GM23338 (cell line): ENCODE measurements around the gene KRTAP10-5. TPM values are rescaled to one million over a fixed set of nuclear protein-coding genes. Genes with fewer than 3 reads are reported as not detected.

Experiments
- ATAC-seq: fragments of 200-7000 bp; cut with Tn5 transposase; 3 replicates; pipeline ENCODE4 v1.9.1; 2020
- DNase-seq: peaks from one replicate; pipeline ENCODE4 v3.0.0-alpha.2; 2015; ENCODE audit warnings: low spot score
- H2AFZ ChIP-seq: fragments of 200-600 bp; sonication (generic); 2 replicates; pipeline ENCODE4 v1.8.0; 2016; ENCODE audit warnings: antibody characterized with exemption, mild to moderate bottlenecking, moderate library complexity
- H3F3A ChIP-seq: fragments of 200-600 bp; sonication (generic); replicated peaks from 2 replicates; pipeline ENCODE4 v1.8.0; 2017; ENCODE audit warnings: antibody characterized with exemption, mixed run types, low read depth
- H3K27ac ChIP-seq: fragments of 200-600 bp; sonication (generic); 2 replicates; pipeline ENCODE4 v1.6.1; 2016; ENCODE audit warnings: low read depth
- H3K27me3 ChIP-seq: fragments of 200-600 bp; sonication (generic); 2 replicates; pipeline ENCODE4 v1.8.0; 2016; ENCODE audit warnings: mild to moderate bottlenecking, mixed run types, moderate library complexity; ENCODE audit not compliant: insufficient read depth
- H3K36me3 ChIP-seq: fragments of 200-600 bp; sonication (generic); 2 replicates; pipeline ENCODE4 v1.8.0; 2016; ENCODE audit warnings: mild to moderate bottlenecking; ENCODE audit not compliant: insufficient read depth
- H3K4me1 ChIP-seq: fragments of 200-600 bp; sonication (generic); 2 replicates; pipeline ENCODE4 v1.8.0; 2016; ENCODE audit warnings: mild to moderate bottlenecking, moderate library complexity; ENCODE audit not compliant: insufficient read depth
- H3K4me2 ChIP-seq: fragments of 200-600 bp; sonication (generic); 2 replicates; pipeline ENCODE4 v1.7.1; 2017; ENCODE audit warnings: mixed run types
- H3K4me3 ChIP-seq: fragments of 200-600 bp; sonication (generic); 2 replicates; pipeline ENCODE4 v1.6.1; 2016; ENCODE audit warnings: mixed run types
- H3K79me2 ChIP-seq: fragments of 200-600 bp; sonication (generic); replicated peaks from 2 replicates; pipeline ENCODE4 v1.8.0; 2017; ENCODE audit warnings: mild to moderate bottlenecking; ENCODE audit not compliant: insufficient read depth
- H3K9me2 ChIP-seq: fragments of 200-600 bp; sonication (generic); 2 replicates; pipeline ENCODE4 v1.8.0; 2017; ENCODE audit not compliant: insufficient read depth
- H4K20me1 ChIP-seq: fragments of 200-600 bp; sonication (generic); replicated peaks from 2 replicates; pipeline ENCODE4 v1.8.0; 2017; ENCODE audit warnings: mild to moderate bottlenecking; ENCODE audit not compliant: insufficient read depth
- H3K27ac Mint-ChIP-seq: 2 replicates; pipeline ENCODE4 v1.8.0; 2020; ENCODE audit warnings: inconsistent platforms, mild to moderate bottlenecking, moderate library complexity, mixed read lengths
- H3K27me3 Mint-ChIP-seq: 3 replicates; pipeline ENCODE4 v1.8.0; 2022; ENCODE audit warnings: low read depth, mild to moderate bottlenecking, moderate library complexity, mixed read lengths, inconsistent platforms; ENCODE audit not compliant: insufficient read depth, poor library complexity
- H3K36me3 Mint-ChIP-seq: 3 replicates; pipeline ENCODE4 v1.8.0; 2021; ENCODE audit warnings: low read depth, mild to moderate bottlenecking, inconsistent platforms, moderate library complexity, mixed read lengths
- H3K4me1 Mint-ChIP-seq: 3 replicates; pipeline ENCODE4 v1.8.0; 2020; ENCODE audit warnings: mild to moderate bottlenecking, inconsistent platforms, mixed read lengths
- H3K4me3 Mint-ChIP-seq: 3 replicates; pipeline ENCODE4 v1.8.0; 2021; ENCODE audit warnings: moderate library complexity, mild to moderate bottlenecking, inconsistent platforms, mixed read lengths
- H3K9me3 Mint-ChIP-seq: 3 replicates; pipeline ENCODE4 v1.8.0; 2020; ENCODE audit warnings: moderate library complexity, mild to moderate bottlenecking, inconsistent platforms, mixed read lengths
- CREB1 ChIP-seq: fragments of 250-450 bp; sonication (Bioruptor Pico); IDR thresholded peaks from 2 replicates; pipeline ENCODE4 v1.5.0; 2020; ENCODE audit warnings: low read depth, mild to moderate bottlenecking, moderate library complexity
- EZH2 ChIP-seq: fragments of 200-600 bp; sonication (generic); IDR thresholded peaks from one replicate; pipeline ENCODE4 v1.8.0; 2017; ENCODE audit warnings: antibody characterized with exemption, mild to moderate bottlenecking, low read depth; ENCODE audit not compliant: unreplicated experiment
- EZH2phosphoT487 ChIP-seq: fragments of 200-600 bp; sonication (generic); IDR thresholded peaks from one replicate; pipeline ENCODE4 v1.8.1; 2018; ENCODE audit warnings: antibody characterized with exemption; ENCODE audit not compliant: unreplicated experiment
- JUNB ChIP-seq: IDR thresholded peaks from one replicate; pipeline ENCODE4 v1.6.1; 2016; ENCODE audit warnings: antibody characterized with exemption; ENCODE audit not compliant: unreplicated experiment
- NANOG ChIP-seq: IDR thresholded peaks from 2 replicates; pipeline ENCODE4 v1.6.1; 2016; ENCODE audit warnings: antibody characterized with exemption, borderline replicate concordance
- POLR2AphosphoS5 ChIP-seq: IDR thresholded peaks from 2 replicates; pipeline ENCODE4 v1.6.1; 2016; ENCODE audit warnings: antibody characterized with exemption, low read depth
- STAT1 ChIP-seq: IDR thresholded peaks from one replicate; pipeline ENCODE4 v1.6.1; 2016; ENCODE audit warnings: antibody characterized with exemption; ENCODE audit not compliant: unreplicated experiment
- ZNF114 ChIP-seq: fragments of 250-450 bp; sonication (Bioruptor Pico); IDR thresholded peaks from 2 replicates; pipeline ENCODE4 v1.5.0; 2020; ENCODE audit warnings: mild to moderate bottlenecking, moderate library complexity
- ZNF331 ChIP-seq: fragments of 250-450 bp; sonication (Bioruptor Pico); IDR thresholded peaks from 2 replicates; pipeline ENCODE4 v1.5.0; 2020; ENCODE audit warnings: low read depth, mild to moderate bottlenecking, moderate library complexity
- polyA plus RNA-seq: library from polyadenylated mRNA; unstranded; fragments of >200 nt; fragmentation: Nextera tagmentation; extraction: Ambion mirVana; gene quantifications from 2 replicates; pipeline ENCODE4 v1.2.1, GENCODE V29; 2016
- total RNA-seq: library from RNA; depleted of rRNA; stranded (reverse); fragments of >200 nt; shearing (Covaris generic); gene quantifications from 2 replicates; pipeline ENCODE4 v1.2.3, GENCODE V29; 2014
- TF ChIP-seq, protein P1 (sequence below), 2 experiments: fragments of 200-600 bp in 1 of 2; sonication (generic) in 1 of 2; conservative IDR thresholded peaks; 2 replicates each; pipeline versions ENCODE4 v1.5.1 to v1.6.1; 2016 to 2017; ENCODE audit warnings: antibody characterized with exemption in 2 of 2, low read depth in 2 of 2, mild to moderate bottlenecking in 2 of 2, moderate library complexity in 1 of 2
- TF ChIP-seq, protein P2 (sequence below): fragments of 250-450 bp; sonication (Bioruptor Pico); IDR thresholded peaks from 2 replicates; pipeline ENCODE4 v1.5.0; 2020; ENCODE audit warnings: mild to moderate bottlenecking, moderate library complexity
- TF ChIP-seq, protein P3 (sequence below): IDR thresholded peaks from one replicate; pipeline ENCODE4 v1.6.1; 2018; ENCODE audit warnings: antibody characterized with exemption; ENCODE audit not compliant: unreplicated experiment
- TF ChIP-seq, protein P4 (sequence below): IDR thresholded peaks from 2 replicates; pipeline ENCODE4 v1.6.1; 2016; ENCODE audit warnings: antibody characterized with exemption

KRTAP10-5 gene
- total and polyA plus RNA-seq, 2 experiments from 2014 or later = not detected

DNA sequence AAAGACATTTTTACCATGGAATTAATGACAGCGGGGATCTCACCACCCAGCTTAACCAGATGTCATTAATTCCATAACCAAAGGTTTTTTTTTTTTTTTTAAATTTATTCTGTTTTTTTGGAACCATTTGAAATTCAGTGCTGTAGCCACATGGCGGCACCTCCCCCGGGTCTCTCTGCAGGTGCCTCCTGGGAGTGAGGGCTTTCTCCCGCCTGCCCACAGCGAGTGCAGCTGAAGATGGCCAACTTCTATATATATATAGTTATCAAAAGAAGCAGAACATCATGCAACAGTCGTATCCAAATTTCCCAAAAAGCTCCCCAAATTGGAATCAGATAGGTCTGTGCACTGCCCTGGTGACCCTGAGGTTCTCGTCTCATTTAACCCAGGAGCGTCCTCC, 35.1 kb upstream of the KRTAP10-5 start:
- H3K4me1 ChIP-seq = no peaks in the 10 kb centered on the region
- H3K27me3 Mint-ChIP-seq = peaks cover 11% of the 10 kb centered on the region
- H3K27ac ChIP-seq = no peak overlapping the region
- no peaks in the 10 kb centered on the region for H3K79me2 ChIP-seq
- peaks cover 27% of the 10 kb centered on the region for H3K36me3 Mint-ChIP-seq
- no peak overlapping the region for H3K4me2 ChIP-seq
- TF ChIP-seq, protein P1, sequence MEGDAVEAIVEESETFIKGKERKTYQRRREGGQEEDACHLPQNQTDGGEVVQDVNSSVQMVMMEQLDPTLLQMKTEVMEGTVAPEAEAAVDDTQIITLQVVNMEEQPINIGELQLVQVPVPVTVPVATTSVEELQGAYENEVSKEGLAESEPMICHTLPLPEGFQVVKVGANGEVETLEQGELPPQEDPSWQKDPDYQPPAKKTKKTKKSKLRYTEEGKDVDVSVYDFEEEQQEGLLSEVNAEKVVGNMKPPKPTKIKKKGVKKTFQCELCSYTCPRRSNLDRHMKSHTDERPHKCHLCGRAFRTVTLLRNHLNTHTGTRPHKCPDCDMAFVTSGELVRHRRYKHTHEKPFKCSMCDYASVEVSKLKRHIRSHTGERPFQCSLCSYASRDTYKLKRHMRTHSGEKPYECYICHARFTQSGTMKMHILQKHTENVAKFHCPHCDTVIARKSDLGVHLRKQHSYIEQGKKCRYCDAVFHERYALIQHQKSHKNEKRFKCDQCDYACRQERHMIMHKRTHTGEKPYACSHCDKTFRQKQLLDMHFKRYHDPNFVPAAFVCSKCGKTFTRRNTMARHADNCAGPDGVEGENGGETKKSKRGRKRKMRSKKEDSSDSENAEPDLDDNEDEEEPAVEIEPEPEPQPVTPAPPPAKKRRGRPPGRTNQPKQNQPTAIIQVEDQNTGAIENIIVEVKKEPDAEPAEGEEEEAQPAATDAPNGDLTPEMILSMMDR (conservative IDR thresholded peaks at IDR 0.05; ENCODE audit: low read depth in 2 of 2) = no peak
- TF ChIP-seq POLR2AphosphoS5 (no peak), STAT1 (no peak), ZNF331 (CRISPR knock-in tag) (no peak), JUNB (no peak), NANOG (no peak), EZH2phosphoT487 (no peak), CREB1 (CRISPR knock-in tag) (no peak), ZNF114 (CRISPR knock-in tag) (no peak), EZH2 (no peak)
- TF ChIP-seq, protein P2, sequence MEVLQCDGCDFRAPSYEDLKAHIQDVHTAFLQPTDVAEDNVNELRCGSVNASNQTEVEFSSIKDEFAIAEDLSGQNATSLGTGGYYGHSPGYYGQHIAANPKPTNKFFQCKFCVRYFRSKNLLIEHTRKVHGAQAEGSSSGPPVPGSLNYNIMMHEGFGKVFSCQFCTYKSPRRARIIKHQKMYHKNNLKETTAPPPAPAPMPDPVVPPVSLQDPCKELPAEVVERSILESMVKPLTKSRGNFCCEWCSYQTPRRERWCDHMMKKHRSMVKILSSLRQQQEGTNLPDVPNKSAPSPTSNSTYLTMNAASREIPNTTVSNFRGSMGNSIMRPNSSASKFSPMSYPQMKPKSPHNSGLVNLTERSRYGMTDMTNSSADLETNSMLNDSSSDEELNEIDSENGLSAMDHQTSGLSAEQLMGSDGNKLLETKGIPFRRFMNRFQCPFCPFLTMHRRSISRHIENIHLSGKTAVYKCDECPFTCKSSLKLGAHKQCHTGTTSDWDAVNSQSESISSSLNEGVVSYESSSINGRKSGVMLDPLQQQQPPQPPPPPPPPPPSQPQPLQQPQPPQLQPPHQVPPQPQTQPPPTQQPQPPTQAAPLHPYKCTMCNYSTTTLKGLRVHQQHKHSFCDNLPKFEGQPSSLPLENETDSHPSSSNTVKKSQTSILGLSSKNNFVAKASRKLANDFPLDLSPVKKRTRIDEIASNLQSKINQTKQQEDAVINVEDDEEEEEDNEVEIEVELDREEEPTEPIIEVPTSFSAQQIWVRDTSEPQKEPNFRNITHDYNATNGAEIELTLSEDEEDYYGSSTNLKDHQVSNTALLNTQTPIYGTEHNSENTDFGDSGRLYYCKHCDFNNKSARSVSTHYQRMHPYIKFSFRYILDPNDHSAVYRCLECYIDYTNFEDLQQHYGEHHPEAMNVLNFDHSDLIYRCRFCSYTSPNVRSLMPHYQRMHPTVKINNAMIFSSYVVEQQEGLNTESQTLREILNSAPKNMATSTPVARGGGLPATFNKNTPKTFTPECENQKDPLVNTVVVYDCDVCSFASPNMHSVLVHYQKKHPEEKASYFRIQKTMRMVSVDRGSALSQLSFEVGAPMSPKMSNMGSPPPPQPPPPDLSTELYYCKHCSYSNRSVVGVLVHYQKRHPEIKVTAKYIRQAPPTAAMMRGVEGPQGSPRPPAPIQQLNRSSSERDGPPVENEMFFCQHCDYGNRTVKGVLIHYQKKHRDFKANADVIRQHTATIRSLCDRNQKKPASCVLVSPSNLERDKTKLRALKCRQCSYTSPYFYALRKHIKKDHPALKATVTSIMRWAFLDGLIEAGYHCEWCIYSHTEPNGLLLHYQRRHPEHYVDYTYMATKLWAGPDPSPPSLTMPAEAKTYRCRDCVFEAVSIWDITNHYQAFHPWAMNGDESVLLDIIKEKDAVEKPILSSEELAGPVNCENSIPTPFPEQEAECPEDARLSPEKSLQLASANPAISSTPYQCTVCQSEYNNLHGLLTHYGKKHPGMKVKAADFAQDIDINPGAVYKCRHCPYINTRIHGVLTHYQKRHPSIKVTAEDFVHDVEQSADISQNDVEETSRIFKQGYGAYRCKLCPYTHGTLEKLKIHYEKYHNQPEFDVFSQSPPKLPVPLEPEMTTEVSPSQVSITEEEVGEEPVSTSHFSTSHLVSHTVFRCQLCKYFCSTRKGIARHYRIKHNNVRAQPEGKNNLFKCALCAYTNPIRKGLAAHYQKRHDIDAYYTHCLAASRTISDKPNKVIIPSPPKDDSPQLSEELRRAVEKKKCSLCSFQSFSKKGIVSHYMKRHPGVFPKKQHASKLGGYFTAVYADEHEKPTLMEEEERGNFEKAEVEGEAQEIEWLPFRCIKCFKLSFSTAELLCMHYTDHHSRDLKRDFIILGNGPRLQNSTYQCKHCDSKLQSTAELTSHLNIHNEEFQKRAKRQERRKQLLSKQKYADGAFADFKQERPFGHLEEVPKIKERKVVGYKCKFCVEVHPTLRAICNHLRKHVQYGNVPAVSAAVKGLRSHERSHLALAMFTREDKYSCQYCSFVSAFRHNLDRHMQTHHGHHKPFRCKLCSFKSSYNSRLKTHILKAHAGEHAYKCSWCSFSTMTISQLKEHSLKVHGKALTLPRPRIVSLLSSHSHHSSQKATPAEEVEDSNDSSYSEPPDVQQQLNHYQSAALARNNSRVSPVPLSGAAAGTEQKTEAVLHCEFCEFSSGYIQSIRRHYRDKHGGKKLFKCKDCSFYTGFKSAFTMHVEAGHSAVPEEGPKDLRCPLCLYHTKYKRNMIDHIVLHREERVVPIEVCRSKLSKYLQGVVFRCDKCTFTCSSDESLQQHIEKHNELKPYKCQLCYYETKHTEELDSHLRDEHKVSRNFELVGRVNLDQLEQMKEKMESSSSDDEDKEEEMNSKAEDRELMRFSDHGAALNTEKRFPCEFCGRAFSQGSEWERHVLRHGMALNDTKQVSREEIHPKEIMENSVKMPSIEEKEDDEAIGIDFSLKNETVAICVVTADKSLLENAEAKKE (CRISPR knock-in tag) = no peak
- TF ChIP-seq, protein P3, sequence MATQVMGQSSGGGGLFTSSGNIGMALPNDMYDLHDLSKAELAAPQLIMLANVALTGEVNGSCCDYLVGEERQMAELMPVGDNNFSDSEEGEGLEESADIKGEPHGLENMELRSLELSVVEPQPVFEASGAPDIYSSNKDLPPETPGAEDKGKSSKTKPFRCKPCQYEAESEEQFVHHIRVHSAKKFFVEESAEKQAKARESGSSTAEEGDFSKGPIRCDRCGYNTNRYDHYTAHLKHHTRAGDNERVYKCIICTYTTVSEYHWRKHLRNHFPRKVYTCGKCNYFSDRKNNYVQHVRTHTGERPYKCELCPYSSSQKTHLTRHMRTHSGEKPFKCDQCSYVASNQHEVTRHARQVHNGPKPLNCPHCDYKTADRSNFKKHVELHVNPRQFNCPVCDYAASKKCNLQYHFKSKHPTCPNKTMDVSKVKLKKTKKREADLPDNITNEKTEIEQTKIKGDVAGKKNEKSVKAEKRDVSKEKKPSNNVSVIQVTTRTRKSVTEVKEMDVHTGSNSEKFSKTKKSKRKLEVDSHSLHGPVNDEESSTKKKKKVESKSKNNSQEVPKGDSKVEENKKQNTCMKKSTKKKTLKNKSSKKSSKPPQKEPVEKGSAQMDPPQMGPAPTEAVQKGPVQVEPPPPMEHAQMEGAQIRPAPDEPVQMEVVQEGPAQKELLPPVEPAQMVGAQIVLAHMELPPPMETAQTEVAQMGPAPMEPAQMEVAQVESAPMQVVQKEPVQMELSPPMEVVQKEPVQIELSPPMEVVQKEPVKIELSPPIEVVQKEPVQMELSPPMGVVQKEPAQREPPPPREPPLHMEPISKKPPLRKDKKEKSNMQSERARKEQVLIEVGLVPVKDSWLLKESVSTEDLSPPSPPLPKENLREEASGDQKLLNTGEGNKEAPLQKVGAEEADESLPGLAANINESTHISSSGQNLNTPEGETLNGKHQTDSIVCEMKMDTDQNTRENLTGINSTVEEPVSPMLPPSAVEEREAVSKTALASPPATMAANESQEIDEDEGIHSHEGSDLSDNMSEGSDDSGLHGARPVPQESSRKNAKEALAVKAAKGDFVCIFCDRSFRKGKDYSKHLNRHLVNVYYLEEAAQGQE = no peak
- TF ChIP-seq, protein P4, sequence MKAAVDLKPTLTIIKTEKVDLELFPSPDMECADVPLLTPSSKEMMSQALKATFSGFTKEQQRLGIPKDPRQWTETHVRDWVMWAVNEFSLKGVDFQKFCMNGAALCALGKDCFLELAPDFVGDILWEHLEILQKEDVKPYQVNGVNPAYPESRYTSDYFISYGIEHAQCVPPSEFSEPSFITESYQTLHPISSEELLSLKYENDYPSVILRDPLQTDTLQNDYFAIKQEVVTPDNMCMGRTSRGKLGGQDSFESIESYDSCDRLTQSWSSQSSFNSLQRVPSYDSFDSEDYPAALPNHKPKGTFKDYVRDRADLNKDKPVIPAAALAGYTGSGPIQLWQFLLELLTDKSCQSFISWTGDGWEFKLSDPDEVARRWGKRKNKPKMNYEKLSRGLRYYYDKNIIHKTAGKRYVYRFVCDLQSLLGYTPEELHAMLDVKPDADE = no peak
- H3K36me3 ChIP-seq = no peaks in the 10 kb centered on the region
- no peak overlapping the region for H3K4me3 Mint-ChIP-seq
- no peak overlapping the region for H3K27ac Mint-ChIP-seq
- H3K9me2 ChIP-seq = no peaks in the 10 kb centered on the region
- no peak for DNase-seq
- no peaks in the 10 kb centered on the region for H3K27me3 ChIP-seq
- no peaks in the 10 kb centered on the region for H3F3A ChIP-seq
- peaks cover 23% of the 10 kb centered on the region for H3K4me1 Mint-ChIP-seq
- H4K20me1 ChIP-seq = no peaks in the 10 kb centered on the region
- H2AFZ ChIP-seq = no peak overlapping the region
- no peak for ATAC-seq
- peaks cover 42% of the 10 kb centered on the region for H3K9me3 Mint-ChIP-seq
- no peak overlapping the region for H3K4me3 ChIP-seq
